H9 (cell line): Measurements from ENCODE around the gene BTG4. TPM values are rescaled to one million over a fixed set of nuclear protein-coding genes. Genes with fewer than 3 reads are reported as not detected.

ENCODE experiments used
- DNase-seq: peaks from one replicate; pipeline ENCODE4 v3.0.0-alpha.2; 2017
- H2AFZ ChIP-seq: one replicate; pipeline ENCODE4 v1.6.1; 2013; ENCODE audit warnings: mild to moderate bottlenecking, low read length, control low read depth, moderate library complexity
- H2AK5ac ChIP-seq: 2 replicates; pipeline ENCODE4 v1.6.1; 2013; ENCODE audit warnings: low read length, control low read depth, mixed read lengths; ENCODE audit not compliant: insufficient read length
- H2BK120ac ChIP-seq: one replicate; pipeline ENCODE4 v1.6.1; 2013; ENCODE audit warnings: low read depth, mild to moderate bottlenecking, low read length, control low read depth, inconsistent platforms; ENCODE audit not compliant: poor library complexity, severe bottlenecking
- H2BK12ac ChIP-seq: 2 replicates; pipeline ENCODE4 v1.6.1; 2013; ENCODE audit warnings: low read length, control low read depth, mixed read lengths, low read depth; ENCODE audit not compliant: insufficient read length
- H2BK15ac ChIP-seq: 2 replicates; pipeline ENCODE4 v1.6.1; 2013; ENCODE audit warnings: low read depth, low read length, control low read depth
- H2BK20ac ChIP-seq: one replicate; pipeline ENCODE4 v1.6.1; 2013; ENCODE audit warnings: low read depth, mild to moderate bottlenecking, low read length, control low read depth, inconsistent platforms; ENCODE audit not compliant: poor library complexity, severe bottlenecking
- H2BK5ac ChIP-seq: 2 replicates; pipeline ENCODE4 v1.6.1; 2013; ENCODE audit warnings: low read length, control low read depth, mixed read lengths; ENCODE audit not compliant: insufficient read length
- H3K14ac ChIP-seq: 2 replicates; pipeline ENCODE4 v1.6.1; 2013; ENCODE audit warnings: low read length, control low read depth; ENCODE audit not compliant: insufficient read depth
- H3K18ac ChIP-seq: 2 replicates; pipeline ENCODE4 v1.6.1; 2013; ENCODE audit warnings: low read depth, mild to moderate bottlenecking, mixed read lengths, low read length, control low read depth; ENCODE audit not compliant: insufficient read length
- H3K23ac ChIP-seq: 2 replicates; pipeline ENCODE4 v1.6.1; 2013; ENCODE audit warnings: low read length, control low read depth, mixed read lengths, low read depth; ENCODE audit not compliant: insufficient read length
- H3K23me2 ChIP-seq: 2 replicates; pipeline ENCODE4 v1.6.1; 2013; ENCODE audit warnings: low read depth, mild to moderate bottlenecking, mixed read lengths, low read length, control low read depth; ENCODE audit not compliant: insufficient read length, poor library complexity, severe bottlenecking
- H3K27ac ChIP-seq: 2 replicates; pipeline ENCODE4 v1.5.1; 2013; ENCODE audit warnings: low read length, control low read depth, mixed read lengths, low read depth; ENCODE audit not compliant: insufficient read length
- H3K27me3 ChIP-seq: 2 replicates; pipeline ENCODE4 v1.6.1; 2013; ENCODE audit warnings: low read length, control low read depth, inconsistent platforms; ENCODE audit not compliant: insufficient read depth
- H3K4ac ChIP-seq: 2 replicates; pipeline ENCODE4 v1.6.1; 2013; ENCODE audit warnings: low read depth, mild to moderate bottlenecking, control low read depth, inconsistent platforms, low read length, moderate library complexity
- H3K4me1 ChIP-seq: 2 replicates; pipeline ENCODE4 v1.6.1; 2013; ENCODE audit warnings: low read length, control low read depth, inconsistent platforms; ENCODE audit not compliant: insufficient read depth
- H3K4me2 ChIP-seq: 2 replicates; pipeline ENCODE4 v1.6.1; 2013; ENCODE audit warnings: low read length, control low read depth, mixed read lengths; ENCODE audit not compliant: insufficient read length, insufficient read depth
- H3K56ac ChIP-seq: 2 replicates; pipeline ENCODE4 v1.6.1; 2013; ENCODE audit warnings: low read depth, mild to moderate bottlenecking, mixed read lengths, low read length, control low read depth; ENCODE audit not compliant: insufficient read length
- H3K79me1 ChIP-seq: 2 replicates; pipeline ENCODE4 v1.6.1; 2013; ENCODE audit warnings: low read depth, mild to moderate bottlenecking, moderate library complexity, low read length, control low read depth, inconsistent platforms; ENCODE audit not compliant: insufficient read depth, poor library complexity, severe bottlenecking
- H3K79me2 ChIP-seq: 2 replicates; pipeline ENCODE4 v1.6.1; 2013; ENCODE audit warnings: low read length, control low read depth, inconsistent platforms; ENCODE audit not compliant: insufficient read depth
- H3K9ac ChIP-seq: 2 replicates; pipeline ENCODE4 v1.6.1; 2013; ENCODE audit warnings: low read length, control low read depth, mixed read lengths; ENCODE audit not compliant: insufficient read length; ENCODE audit errors: extremely low read depth
- H3K9me3 ChIP-seq: one replicate; pipeline ENCODE4 v1.6.1; 2013; ENCODE audit warnings: low read depth, low read length, inconsistent platforms; ENCODE audit not compliant: control insufficient read depth
- H3T11ph ChIP-seq: one replicate; pipeline ENCODE4 v1.6.1; 2013; ENCODE audit warnings: mild to moderate bottlenecking, low read length, control low read depth, inconsistent platforms
- H4K20me1 ChIP-seq: one replicate; pipeline ENCODE4 v1.6.1; 2013; ENCODE audit not compliant: control insufficient read depth, insufficient read length, insufficient read depth
- H4K5ac ChIP-seq: 2 replicates; pipeline ENCODE4 v1.6.1; 2013; ENCODE audit warnings: low read depth, mild to moderate bottlenecking, mixed read lengths, low read length, control low read depth; ENCODE audit not compliant: insufficient read length
- H4K8ac ChIP-seq: replicated peaks from 2 replicates; pipeline ENCODE4 v1.6.1; 2013; ENCODE audit warnings: low read length, control low read depth, mixed read lengths, low read depth; ENCODE audit not compliant: insufficient read length
- H4K91ac ChIP-seq: 2 replicates; pipeline ENCODE4 v1.6.1; 2013; ENCODE audit warnings: low read depth, mild to moderate bottlenecking, moderate library complexity, mixed read lengths, low read length, control low read depth; ENCODE audit not compliant: insufficient read length
- H3K27ac Mint-ChIP-seq, 3 experiments: 2 replicates in 2 of 3; 3 replicates in 1 of 3; pipeline ENCODE4 v1.8.0; 2020 to 2021; ENCODE audit warnings: mixed read lengths in 3 of 3, mild to moderate bottlenecking in 1 of 3, moderate library complexity in 1 of 3
- H3K27me3 Mint-ChIP-seq: 2 replicates; pipeline ENCODE4 v1.8.0; 2021; ENCODE audit warnings: low read depth, mild to moderate bottlenecking, moderate library complexity, mixed read lengths
- H3K36me3 Mint-ChIP-seq, 3 experiments: 2 replicates in 2 of 3; 3 replicates in 1 of 3; pipeline ENCODE4 v1.8.0; 2020 to 2021; ENCODE audit warnings: low read depth in 3 of 3, mixed read lengths in 3 of 3; ENCODE audit not compliant: insufficient read depth in 1 of 3
- H3K4me1 Mint-ChIP-seq, 2 experiments: 2 replicates each; pipeline ENCODE4 v1.8.0; 2020; ENCODE audit warnings: mixed read lengths in 2 of 2
- H3K4me3 Mint-ChIP-seq, 2 experiments: 2 replicates in 1 of 2; 3 replicates in 1 of 2; pipeline ENCODE4 v1.8.0; 2020 to 2021; ENCODE audit warnings: mild to moderate bottlenecking in 2 of 2, mixed read lengths in 2 of 2, moderate library complexity in 1 of 2
- H3K9me3 Mint-ChIP-seq, 2 experiments: 2 replicates in 1 of 2; 3 replicates in 1 of 2; pipeline ENCODE4 v1.8.0; 2020; ENCODE audit warnings: mild to moderate bottlenecking in 2 of 2, mixed read lengths in 2 of 2, moderate library complexity in 1 of 2
- CTCF ChIP-seq: fragments of 200-600 bp; sonication (generic); conservative IDR thresholded peaks from 3 replicates; pipeline ENCODE4 v1.8.0; 2021; ENCODE audit warnings: antibody characterized with exemption, mild to moderate bottlenecking
- WGBS: extraction: QIAGEN DNeasy Blood & Tissue Kit; methylation state at CpG from one replicate; pipeline ENCODE4 v1.1.7; 2013; ENCODE audit warnings: missing lambda C conversion rate, low lambda C conversion rate, mixed read lengths; ENCODE audit not compliant: insufficient read length; ENCODE audit errors: extremely low coverage; 5-methylcytosine and 5-hydroxymethylcytosine counted together
- total RNA-seq: library from RNA; stranded (reverse); gene quantifications from 2 replicates; pipeline ENCODE4 v1.2.1, GENCODE V29; 2021

BTG4 gene
- total RNA-seq, 1 experiment from 2014 or later, result not detected

DNA sequence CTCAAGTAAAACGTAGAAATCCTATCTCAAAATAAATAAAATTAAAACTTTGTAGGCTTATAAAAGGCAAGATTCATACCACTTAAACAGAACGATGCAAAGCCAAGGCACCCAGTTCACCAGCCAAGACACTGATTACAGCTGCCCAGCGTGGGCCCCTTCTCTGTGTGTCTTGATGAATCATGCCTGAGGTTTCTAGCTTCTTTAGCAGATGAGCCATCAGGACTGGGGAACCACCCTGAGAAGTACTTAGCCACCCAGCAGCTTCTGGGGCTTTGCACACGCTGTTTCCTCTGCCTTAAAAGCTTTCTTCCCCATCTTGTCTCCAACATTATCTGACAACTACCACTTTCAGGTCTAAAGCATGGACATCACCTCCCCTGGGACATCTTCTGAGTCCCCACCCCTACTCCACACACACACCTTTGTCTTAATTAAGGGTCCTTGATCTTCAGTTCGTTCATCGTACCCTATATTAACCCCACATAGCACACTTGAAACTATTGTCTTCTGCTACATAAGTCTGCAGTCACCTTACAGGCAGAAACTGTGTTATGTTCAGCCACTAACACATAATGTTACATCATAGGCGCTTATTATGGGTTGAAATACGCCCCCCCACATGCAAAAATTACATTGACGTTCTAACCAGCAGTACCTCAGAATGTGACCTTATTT is 19.6 kb upstream of the BTG4 start:
- H3K9ac ChIP-seq, result no peak overlapping the region
- H3T11ph ChIP-seq, result no peak overlapping the region
- H3K36me3 Mint-ChIP-seq, result no peaks in the 10 kb centered on the region
- H3K27me3 Mint-ChIP-seq, result peaks cover 1% of the 10 kb centered on the region; the same call in 1 of the 2 replicates
- H3K4ac ChIP-seq, result no peak overlapping the region
- H3K14ac ChIP-seq, result 0 out of 2 replicates have a peak overlapping the region, but pooled peaks have one; percentile 49
- no peak overlapping the region for H4K8ac ChIP-seq
- no peak overlapping the region for H2BK5ac ChIP-seq
- no CpG with 5 or more reads among the region's 9 CpGs for WGBS
- no peaks in the 10 kb centered on the region for H3K27me3 ChIP-seq
- H3K27ac Mint-ChIP-seq, result no peak overlapping the region
- no peaks in the 10 kb centered on the region for H3K79me2 ChIP-seq
- H3K4me3 Mint-ChIP-seq, result no peak overlapping the region
- no peaks in the 10 kb centered on the region for H3K9me3 ChIP-seq
- H2BK120ac ChIP-seq, result no peak overlapping the region
- H4K20me1 ChIP-seq, result no peaks in the 10 kb centered on the region
- peaks cover 9 to 10% of the 10 kb centered on the region in 2 experiments for H3K4me1 Mint-ChIP-seq
- no peaks in the 10 kb centered on the region for H3K9me3 Mint-ChIP-seq
- H3K27ac ChIP-seq, result no peak overlapping the region
- H4K91ac ChIP-seq, result no peak overlapping the region
- no peak overlapping the region for H2BK20ac ChIP-seq
- H2AFZ ChIP-seq, result no peak overlapping the region
- DNase-seq, result no peak
- H2BK12ac ChIP-seq, result no peak overlapping the region
- no peak overlapping the region for H3K4me2 ChIP-seq
- no peak overlapping the region for H2AK5ac ChIP-seq
- no peak overlapping the region for H4K5ac ChIP-seq
- no peaks in the 10 kb centered on the region for H3K4me1 ChIP-seq
- H2BK15ac ChIP-seq, result no peak overlapping the region
- no peak overlapping the region for H3K23ac ChIP-seq
- TF ChIP-seq CTCF, result no peak
- no peak overlapping the region for H3K18ac ChIP-seq
- no peaks in the 10 kb centered on the region for H3K23me2 ChIP-seq
- H3K79me1 ChIP-seq, result no peaks in the 10 kb centered on the region
- no peak overlapping the region for H3K56ac ChIP-seq
